OCI-LY3 (cell line): ENCODE measurements around the gene RPL35.

Source experiments
- EZH2phosphoT487 ChIP-seq: fragments of 200-600 bp; shearing (Covaris generic); IDR thresholded peaks from 2 replicates; pipeline ENCODE4 v1.6.1; 2018; ENCODE audit warnings: antibody characterized with exemption, mixed run types, low read depth
- TF ChIP-seq, protein P1 (sequence below): fragments of 200-600, 300-600 bp; sonication (generic); IDR thresholded peaks from 2 replicates; pipeline ENCODE4 v1.5.1; 2014; ENCODE audit warnings: antibody characterized with exemption, low read length, low read depth

DNA sequence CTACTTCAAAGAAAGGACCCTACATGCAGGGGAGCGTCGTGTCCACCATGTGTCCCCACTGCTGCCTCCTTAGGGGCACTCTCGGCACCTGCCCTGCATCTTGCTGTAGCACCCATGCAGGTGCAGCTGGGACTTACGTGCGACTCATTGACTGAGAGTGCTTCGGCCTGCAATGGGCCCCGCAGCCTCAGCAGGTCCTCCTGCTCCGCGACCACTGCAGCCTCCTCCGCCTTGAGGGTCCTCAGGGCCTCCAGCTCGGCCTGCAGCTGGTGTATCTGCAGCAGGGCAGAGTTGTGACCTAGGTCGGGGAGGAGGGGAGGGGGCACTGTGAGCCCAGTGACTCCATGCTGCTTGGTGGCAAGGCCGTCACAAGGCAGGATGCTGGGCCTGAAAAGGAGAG is 27.2 kb upstream of the RPL35 start:
- TF ChIP-seq, protein P1, sequence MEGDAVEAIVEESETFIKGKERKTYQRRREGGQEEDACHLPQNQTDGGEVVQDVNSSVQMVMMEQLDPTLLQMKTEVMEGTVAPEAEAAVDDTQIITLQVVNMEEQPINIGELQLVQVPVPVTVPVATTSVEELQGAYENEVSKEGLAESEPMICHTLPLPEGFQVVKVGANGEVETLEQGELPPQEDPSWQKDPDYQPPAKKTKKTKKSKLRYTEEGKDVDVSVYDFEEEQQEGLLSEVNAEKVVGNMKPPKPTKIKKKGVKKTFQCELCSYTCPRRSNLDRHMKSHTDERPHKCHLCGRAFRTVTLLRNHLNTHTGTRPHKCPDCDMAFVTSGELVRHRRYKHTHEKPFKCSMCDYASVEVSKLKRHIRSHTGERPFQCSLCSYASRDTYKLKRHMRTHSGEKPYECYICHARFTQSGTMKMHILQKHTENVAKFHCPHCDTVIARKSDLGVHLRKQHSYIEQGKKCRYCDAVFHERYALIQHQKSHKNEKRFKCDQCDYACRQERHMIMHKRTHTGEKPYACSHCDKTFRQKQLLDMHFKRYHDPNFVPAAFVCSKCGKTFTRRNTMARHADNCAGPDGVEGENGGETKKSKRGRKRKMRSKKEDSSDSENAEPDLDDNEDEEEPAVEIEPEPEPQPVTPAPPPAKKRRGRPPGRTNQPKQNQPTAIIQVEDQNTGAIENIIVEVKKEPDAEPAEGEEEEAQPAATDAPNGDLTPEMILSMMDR: no peak
- TF ChIP-seq EZH2phosphoT487: no peak
